DND-41 (cell line): ENCODE results near the gene FAM20B.

Experiments used
- EZH2 ChIP-seq: IDR thresholded peaks from 3 replicates; pipeline ENCODE4 v1.6.1; 2012; ENCODE audit warnings: borderline replicate concordance, low read depth, mild to moderate bottlenecking, moderate library complexity, low read length, inconsistent platforms; ENCODE audit not compliant: severe bottlenecking
- TF ChIP-seq, protein P1 (sequence below): IDR thresholded peaks from 2 replicates; pipeline ENCODE4 v1.5.1; 2012; ENCODE audit warnings: borderline replicate concordance, low read length, moderate library complexity, mild to moderate bottlenecking; ENCODE audit not compliant: poor library complexity, severe bottlenecking; ENCODE audit errors: extremely low read depth

DNA sequence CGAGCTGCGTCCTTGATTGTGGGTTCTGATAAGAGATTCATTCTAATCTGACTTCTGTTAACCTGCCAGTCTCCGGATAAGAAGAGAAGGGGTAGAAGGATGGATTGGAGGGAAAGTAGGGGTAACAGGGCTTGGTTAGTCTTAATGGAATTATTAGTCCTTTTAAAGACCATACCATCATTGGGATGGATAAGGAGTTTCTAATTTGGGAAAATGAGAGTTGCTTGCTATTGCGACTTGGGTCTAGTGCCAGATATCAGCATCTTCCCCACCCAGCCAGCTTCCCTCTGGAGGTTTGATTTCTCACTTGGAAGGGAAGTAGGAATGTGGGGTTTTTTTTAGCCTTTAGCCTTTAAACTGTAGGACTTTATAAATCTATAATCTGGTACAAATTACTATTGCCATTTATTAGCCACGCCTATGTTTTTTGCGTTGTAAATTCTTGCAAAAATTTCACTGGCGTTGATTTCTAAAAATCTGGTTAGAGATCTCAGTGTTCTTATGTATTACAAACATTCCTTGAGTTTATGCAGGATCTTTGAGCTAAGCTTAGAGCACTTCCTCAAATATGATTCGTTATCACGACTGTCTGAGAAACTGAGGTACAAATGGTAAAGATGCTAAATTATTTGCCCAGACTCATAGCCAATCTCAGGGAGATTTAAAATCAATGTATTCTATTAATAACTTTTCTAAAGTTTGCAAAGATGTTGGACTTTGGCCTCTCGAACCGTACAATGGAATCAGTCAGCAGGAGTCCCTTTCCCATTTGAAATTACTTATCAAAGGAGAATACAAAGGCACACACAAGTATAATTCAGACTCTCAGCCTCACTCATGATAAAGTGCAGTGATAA is 1.3 kb downstream of the FAM20B start:
- no peak for TF ChIP-seq EZH2
- TF ChIP-seq, protein P1, sequence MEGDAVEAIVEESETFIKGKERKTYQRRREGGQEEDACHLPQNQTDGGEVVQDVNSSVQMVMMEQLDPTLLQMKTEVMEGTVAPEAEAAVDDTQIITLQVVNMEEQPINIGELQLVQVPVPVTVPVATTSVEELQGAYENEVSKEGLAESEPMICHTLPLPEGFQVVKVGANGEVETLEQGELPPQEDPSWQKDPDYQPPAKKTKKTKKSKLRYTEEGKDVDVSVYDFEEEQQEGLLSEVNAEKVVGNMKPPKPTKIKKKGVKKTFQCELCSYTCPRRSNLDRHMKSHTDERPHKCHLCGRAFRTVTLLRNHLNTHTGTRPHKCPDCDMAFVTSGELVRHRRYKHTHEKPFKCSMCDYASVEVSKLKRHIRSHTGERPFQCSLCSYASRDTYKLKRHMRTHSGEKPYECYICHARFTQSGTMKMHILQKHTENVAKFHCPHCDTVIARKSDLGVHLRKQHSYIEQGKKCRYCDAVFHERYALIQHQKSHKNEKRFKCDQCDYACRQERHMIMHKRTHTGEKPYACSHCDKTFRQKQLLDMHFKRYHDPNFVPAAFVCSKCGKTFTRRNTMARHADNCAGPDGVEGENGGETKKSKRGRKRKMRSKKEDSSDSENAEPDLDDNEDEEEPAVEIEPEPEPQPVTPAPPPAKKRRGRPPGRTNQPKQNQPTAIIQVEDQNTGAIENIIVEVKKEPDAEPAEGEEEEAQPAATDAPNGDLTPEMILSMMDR: no peak
